Jurkat, Clone E6-1 (cell line): ENCODE data around the gene NANP.
"Not testable (repeated sequence)": the region's sequence is repeated elsewhere in the genome, so short reads cannot be mapped to it uniquely, and the experiment has no call there.

Source experiments
- DNase-seq: peaks from one replicate; pipeline ENCODE4 v3.0.0-alpha.2; 2011; ENCODE audit warnings: low read depth, low spot score
- H3K4me3 ChIP-seq: 2 replicates; pipeline ENCODE4 v1.5.1; 2011; ENCODE audit warnings: mild to moderate bottlenecking, low read length, control low read depth, moderate library complexity

Gene NANP

GRCh38 chr20:25622049-25622448 is 1.8 kb downstream of the NANP start:
- no peak overlapping the region for H3K4me3 ChIP-seq
- DNase-seq, result no peak

- DNase-seq, result no peak
- no peak overlapping the region for H3K4me3 ChIP-seq
Measured at GRCh38 chr20:25619514-25619913, 4.3 kb downstream of the NANP start.

- H3K4me3 ChIP-seq, result no peak overlapping the region
- DNase-seq, result no peak
Measured at GRCh38 chr20:25608774-25609173, 15.0 kb downstream of the NANP start.

- H3K4me3 ChIP-seq, result no peak overlapping the region
- no peak for DNase-seq
Measured at GRCh38 chr20:25606094-25606695, 17.6 kb downstream of the NANP start.

GRCh38 chr20:25605148-25605547 is 18.7 kb downstream of the NANP start:
- no peak for DNase-seq
- no peak overlapping the region for H3K4me3 ChIP-seq

- no peak overlapping the region for H3K4me3 ChIP-seq
- no peak for DNase-seq
Measured at GRCh38 chr20:25604611-25605010, 19.2 kb downstream of the NANP start.

- not testable (repeated sequence) for H3K4me3 ChIP-seq
Measured at GRCh38 chr20:25602914-25603309, 20.9 kb downstream of the NANP start.

GRCh38 chr20:25602191-25602913 is 21.5 kb downstream of the NANP start:
- DNase-seq, H3K4me3 ChIP-seq: not testable (repeated sequence)

More at GRCh38 chr20:25602914-25603309, 20.9 kb downstream of the NANP start:
- not testable (repeated sequence) for DNase-seq

- no peak overlapping the region for H3K4me3 ChIP-seq
- no peak for DNase-seq
Measured at GRCh38 chr20:25601659-25602058, 22.2 kb downstream of the NANP start.

- H3K4me3 ChIP-seq, result no peak overlapping the region
- no peak for DNase-seq
Measured at GRCh38 chr20:25600632-25601031, 23.2 kb downstream of the NANP start.

- H3K4me3 ChIP-seq, result no peak overlapping the region
Measured at GRCh38 chr20:25592135-25592852, 31.5 kb downstream of the NANP start.

GRCh38 chr20:25590778-25591177 is 33.0 kb downstream of the NANP start:
- not testable (repeated sequence) for DNase-seq, H3K4me3 ChIP-seq

More at GRCh38 chr20:25592135-25592852, 31.5 kb downstream of the NANP start:
- DNase-seq, result peak; percentile 27

GRCh38 chr20:25588491-25588890 is 35.3 kb downstream of the NANP start:
- H3K4me3 ChIP-seq, result no peak overlapping the region
- no peak for DNase-seq

GRCh38 chr20:25587536-25587935 is 36.3 kb downstream of the NANP start:
- no peak overlapping the region for H3K4me3 ChIP-seq
- no peak for DNase-seq

GRCh38 chr20:25586877-25587276 is 36.9 kb downstream of the NANP start:
- DNase-seq, result no peak
- no peak overlapping the region for H3K4me3 ChIP-seq

GRCh38 chr20:25584905-25585704 is 38.7 kb downstream of the NANP start, which contains the start of gene NINL:
Gene NINL (minus strand): TSS chr20:25585531. CDS start chr20:25526587, 58,944 bp downstream.
- H3K4me3 ChIP-seq, result peak within 1 kb of the TSS; percentile 83
- peak; percentile 42 for DNase-seq

GRCh38 chr20:25583607-25584006 is 40.2 kb downstream of the NANP start:
- not testable (repeated sequence) for DNase-seq, H3K4me3 ChIP-seq

- DNase-seq, result no peak
Measured at GRCh38 chr20:25580711-25581110, 43.1 kb downstream of the NANP start.

GRCh38 chr20:25579081-25579770 is 44.6 kb downstream of the NANP start:
- H3K4me3 ChIP-seq, result no peak overlapping the region
- DNase-seq, result no peak

More at GRCh38 chr20:25580711-25581110, 43.1 kb downstream of the NANP start:
- H3K4me3 ChIP-seq, result no peak overlapping the region
